ENCODE results near the gene MYO15B.
A peak's percentile ranks its signal among the peaks of the same experiment; 100 is the strongest.

Gene MYO15B

DNA sequence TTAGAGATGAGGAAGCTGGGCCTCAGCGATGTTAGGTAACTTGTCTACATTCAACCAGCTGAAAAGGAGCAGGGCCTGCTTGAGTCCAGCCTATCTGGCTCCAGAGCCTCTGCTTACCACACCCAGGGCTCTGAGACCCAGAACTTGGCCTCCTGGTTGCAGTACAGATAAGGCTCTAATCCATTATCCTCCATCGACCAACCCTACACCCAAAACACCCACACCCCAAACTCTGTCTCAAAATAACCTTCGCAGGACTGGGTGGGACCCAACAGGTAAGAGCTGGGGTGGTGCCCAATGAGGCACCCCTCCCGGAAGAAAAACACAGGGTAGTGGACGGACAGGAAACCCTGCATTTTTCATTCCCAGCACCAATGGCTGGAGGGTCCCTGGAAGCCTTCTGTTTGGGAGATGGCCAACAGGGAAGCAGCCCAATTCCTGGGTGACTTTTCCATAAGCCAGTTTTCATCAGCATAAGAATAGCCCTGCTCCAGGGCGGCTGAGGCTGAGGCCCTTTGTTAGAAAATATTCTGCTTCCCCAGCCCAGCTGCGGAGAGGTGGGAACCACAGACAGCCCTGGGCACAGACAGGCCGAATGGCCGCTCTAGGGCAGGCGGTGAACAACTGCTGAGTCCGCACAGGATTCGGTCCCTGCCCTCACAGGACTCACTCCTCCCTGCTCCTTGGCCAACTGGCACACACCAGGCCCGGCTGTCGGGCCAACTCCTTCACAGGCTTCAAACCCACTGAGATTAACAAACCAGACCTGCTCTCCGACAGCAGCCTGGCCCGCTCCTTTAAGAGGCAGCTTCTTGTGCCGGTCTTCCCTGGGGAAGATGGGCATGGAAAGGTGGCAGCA lies 55.4 kb downstream of the MYO15B start:
- TF ChIP-seq ZNF274 (IDR thresholded peaks at IDR 0.05; ENCODE audit: low read depth, low read length) = no peak
- H3K4me3 ChIP-seq (ENCODE audit: low read length) = no peak overlapping the region

DNA sequence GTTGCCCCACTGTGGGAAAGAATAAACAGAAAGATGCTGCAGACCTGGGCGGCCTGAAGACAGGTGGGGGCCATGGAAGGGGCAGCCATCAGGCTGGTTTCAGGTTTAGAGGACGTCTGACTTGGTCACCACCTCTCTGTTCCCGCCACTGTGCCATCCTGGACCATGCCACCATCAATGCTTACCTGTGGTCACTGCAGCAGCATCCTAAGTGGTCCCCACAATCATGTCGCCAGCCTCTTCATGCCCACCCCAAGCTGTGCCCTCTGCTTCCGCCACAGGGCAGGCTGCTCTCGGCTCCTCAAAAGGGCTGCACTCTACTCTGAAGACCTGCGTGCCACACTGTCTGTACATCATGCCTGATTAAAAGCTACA lies 56.0 kb downstream of the MYO15B start:
- TF ChIP-seq ZNF274 (IDR thresholded peaks at IDR 0.05; ENCODE audit: low read depth, low read length) = no peak
- no peak overlapping the region for H3K4me3 ChIP-seq (ENCODE audit: low read length)

- H3K4me3 ChIP-seq (ENCODE audit: low read length) = peak overlapping the region; percentile 2; the same call in 1 of the 2 replicates
These were observed 57.9 kb downstream of the MYO15B start for GRCh38 chr17:75645501-75645888.

DNA sequence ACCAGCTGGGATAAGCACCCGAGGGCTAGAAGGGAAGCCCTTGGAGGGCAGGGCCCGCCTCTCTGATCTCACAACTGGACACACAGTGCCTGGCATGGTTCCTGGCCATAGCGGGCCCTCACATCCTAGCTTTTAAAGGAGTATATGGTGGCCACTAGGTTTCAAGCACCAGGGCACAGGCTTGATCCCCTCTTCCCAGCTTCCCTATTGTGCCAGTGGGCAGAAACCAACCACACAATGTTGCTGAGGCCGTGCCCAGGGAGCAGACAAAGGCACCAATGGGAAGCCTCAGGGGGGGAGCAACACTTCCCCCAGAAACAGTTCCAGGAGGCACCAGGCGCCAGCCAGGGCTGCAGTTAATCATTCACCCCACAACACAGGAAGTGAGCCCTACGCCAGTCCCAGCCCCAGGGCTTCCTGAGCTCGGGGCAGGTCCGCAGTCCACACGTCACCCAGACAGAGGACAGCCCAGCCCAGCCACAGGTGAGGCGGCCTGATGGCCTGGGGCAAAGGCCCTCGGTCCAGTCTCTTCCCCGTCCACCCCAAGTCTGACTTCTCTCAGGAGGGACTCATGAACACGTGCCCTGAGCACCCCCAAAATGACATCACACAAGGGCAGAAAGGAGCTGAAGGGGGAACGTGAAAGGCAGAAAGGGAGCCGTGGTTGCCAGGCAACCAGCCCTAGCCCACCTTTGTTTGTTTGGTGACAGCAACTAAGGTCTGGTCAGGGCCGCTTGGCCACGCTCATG lies 58.5 kb downstream of the MYO15B start:
- no peak for TF ChIP-seq ZNF274 (IDR thresholded peaks at IDR 0.05; ENCODE audit: low read depth, low read length)
- H3K4me3 ChIP-seq (ENCODE audit: low read length) = peak overlapping the region; percentile 16; the same call in 1 of the 2 replicates

More at GRCh38 chr17:75645501-75645888, 57.9 kb downstream of the MYO15B start:
- TF ChIP-seq ZNF274 (IDR thresholded peaks at IDR 0.05; ENCODE audit: low read depth, low read length) = no peak

DNA sequence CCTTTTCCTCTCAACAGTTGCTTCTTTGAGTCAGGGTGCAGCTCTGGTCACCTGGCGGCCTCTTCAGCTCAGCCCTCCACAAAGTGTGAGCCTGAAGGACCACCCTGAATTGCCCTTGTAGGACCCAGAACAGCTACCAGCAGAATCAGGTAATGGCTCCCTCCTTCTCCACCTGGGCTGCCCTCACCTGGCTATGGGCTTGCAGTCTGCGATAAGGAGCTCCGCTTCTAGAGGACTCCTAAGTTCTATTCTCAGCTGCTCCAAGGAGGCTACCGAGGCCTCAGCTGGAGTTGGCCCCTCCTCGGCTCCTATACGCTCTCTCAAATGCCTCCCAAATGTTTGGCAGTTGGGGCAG lies 59.0 kb downstream of the MYO15B start:
- no peak for TF ChIP-seq ZNF274 (IDR thresholded peaks at IDR 0.05; ENCODE audit: low read depth, low read length)
- peak overlapping the region; percentile 16; the same call in 1 of the 2 replicates for H3K4me3 ChIP-seq (ENCODE audit: low read length)

- no peak for TF ChIP-seq ZNF274 (IDR thresholded peaks at IDR 0.05; ENCODE audit: low read depth, low read length)
- H3K4me3 ChIP-seq (ENCODE audit: low read length) = no peak overlapping the region
These were observed 59.5 kb downstream of the MYO15B start for GRCh38 chr17:75647061-75647460.

DNA sequence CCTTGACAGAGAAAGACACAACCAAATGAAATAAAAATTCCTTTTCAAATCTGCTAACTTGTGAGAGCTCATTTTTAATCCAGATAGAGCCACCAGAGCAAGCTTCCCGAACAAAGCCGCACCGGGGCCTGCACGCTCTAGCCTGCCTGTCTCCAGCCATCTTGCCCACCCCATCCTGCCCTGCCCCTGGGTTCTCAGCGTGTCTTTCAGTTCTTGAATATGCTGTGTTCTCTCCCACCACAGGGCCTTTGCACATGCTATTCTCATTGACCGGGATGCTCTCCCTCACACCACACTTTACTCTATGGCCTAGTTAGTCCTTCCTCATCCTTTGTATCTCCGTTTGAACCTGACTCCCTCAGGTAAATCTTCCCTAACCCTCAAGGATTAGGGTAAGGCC lies 60.3 kb downstream of the MYO15B start:
- no peak overlapping the region for H3K4me3 ChIP-seq (ENCODE audit: low read length)
- TF ChIP-seq ZNF274 (IDR thresholded peaks at IDR 0.05; ENCODE audit: low read depth, low read length) = no peak

GRCh38 chr17:75649687-75650086 lies 62.1 kb downstream of the MYO15B start:
- no peak for TF ChIP-seq ZNF274 (IDR thresholded peaks at IDR 0.05; ENCODE audit: low read depth, low read length)
- no peak overlapping the region for H3K4me3 ChIP-seq (ENCODE audit: low read length)

DNA sequence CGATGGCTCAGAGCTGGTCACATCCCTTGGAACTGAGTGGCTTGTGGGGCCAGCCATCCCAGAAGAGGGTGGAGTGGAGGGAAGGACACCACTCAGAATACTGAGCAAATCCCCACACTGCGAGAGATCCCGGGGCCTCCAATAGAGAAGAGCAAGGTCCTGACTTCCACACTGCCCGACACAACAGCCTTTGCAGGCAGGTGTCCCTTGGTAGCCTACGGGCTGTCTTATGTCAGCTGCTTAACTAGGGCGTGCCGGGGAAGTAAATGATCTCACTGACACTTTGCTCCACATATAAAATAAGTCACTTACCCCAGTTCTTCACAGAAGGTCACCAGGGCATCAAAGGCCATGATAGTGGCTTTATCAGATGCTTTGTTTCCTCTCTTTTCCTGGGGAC lies 63.3 kb downstream of the MYO15B start:
- no peak overlapping the region for H3K4me3 ChIP-seq (ENCODE audit: low read length)
- TF ChIP-seq ZNF274 (IDR thresholded peaks at IDR 0.05; ENCODE audit: low read depth, low read length) = no peak

DNA sequence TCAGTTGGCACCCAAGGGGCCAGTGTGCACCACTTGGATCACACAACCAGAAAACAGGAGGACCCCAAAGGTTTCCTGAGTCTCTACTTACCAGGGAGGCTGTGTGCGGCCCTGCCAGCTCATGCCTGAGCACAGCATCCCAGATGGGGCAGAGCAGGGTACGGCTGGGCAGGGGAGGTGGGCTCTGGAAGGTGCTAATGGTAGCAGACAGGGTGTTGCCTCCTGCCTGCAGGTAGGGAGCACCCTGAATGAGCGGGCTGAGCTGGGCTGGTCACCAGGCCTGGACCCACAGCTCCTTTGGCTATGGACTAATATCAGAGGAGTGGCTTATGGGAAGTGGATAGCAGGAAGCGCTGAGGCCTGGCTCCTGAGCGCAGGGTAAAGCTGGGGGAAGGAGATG lies 64.7 kb downstream of the MYO15B start:
- no peak for TF ChIP-seq ZNF274 (IDR thresholded peaks at IDR 0.05; ENCODE audit: low read depth, low read length)
- H3K4me3 ChIP-seq (ENCODE audit: low read length) = no peak overlapping the region

GRCh38 chr17:75652934-75653549 lies 65.4 kb downstream of the MYO15B start:
- TF ChIP-seq ZNF274 (IDR thresholded peaks at IDR 0.05; ENCODE audit: low read depth, low read length) = no peak
- no peak overlapping the region for H3K4me3 ChIP-seq (ENCODE audit: low read length)

DNA sequence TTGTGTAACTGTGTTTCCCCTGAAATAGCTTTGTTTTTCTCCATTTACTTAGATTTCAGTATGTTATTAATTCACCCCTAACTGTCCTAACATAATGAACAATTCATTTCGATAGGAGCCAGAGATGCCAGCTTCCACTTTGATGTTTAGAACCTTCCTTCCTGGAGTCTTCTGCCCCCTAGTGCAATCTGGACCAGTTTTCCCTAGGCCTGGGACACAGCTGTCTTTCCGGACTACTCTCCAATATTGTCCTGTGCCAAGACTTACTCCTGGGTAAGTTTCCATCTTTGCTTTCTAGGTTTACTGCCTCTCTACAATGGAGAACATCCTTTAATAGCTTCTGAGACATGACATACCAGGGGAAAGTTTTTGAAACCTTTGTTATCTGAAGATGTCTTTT lies 66.6 kb downstream of the MYO15B start:
- H3K4me3 ChIP-seq (ENCODE audit: low read length) = no peak overlapping the region
- no peak for TF ChIP-seq ZNF274 (IDR thresholded peaks at IDR 0.05; ENCODE audit: low read depth, low read length)

DNA sequence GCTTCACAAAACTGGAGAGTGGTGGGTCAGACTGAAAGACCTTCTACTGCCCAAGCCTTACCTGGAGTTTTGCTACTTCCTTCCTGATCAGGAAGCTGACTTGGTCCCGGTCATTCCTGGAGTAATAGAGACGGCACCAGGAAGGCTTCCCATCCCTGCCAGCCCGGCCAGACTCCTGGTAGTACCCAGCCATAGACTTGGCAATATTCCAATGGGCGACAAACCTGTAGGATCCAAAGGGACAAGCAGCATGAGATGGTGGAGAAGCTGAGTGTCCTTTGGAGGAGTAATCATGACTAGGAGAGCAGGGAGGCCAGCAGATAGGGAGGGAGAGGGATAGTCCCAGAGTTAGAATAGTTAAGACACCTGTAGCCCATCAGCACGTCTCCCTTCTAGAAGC lies 70.6 kb downstream of the MYO15B start:
- H3K4me3 ChIP-seq (ENCODE audit: low read length) = no peak overlapping the region
- no peak for TF ChIP-seq ZNF274 (IDR thresholded peaks at IDR 0.05; ENCODE audit: low read depth, low read length)

- no peak for TF ChIP-seq ZNF274 (IDR thresholded peaks at IDR 0.05; ENCODE audit: low read depth, low read length)
- no peak overlapping the region for H3K4me3 ChIP-seq (ENCODE audit: low read length)
These were observed 73.9 kb downstream of the MYO15B start for GRCh38 chr17:75661531-75661930.

DNA sequence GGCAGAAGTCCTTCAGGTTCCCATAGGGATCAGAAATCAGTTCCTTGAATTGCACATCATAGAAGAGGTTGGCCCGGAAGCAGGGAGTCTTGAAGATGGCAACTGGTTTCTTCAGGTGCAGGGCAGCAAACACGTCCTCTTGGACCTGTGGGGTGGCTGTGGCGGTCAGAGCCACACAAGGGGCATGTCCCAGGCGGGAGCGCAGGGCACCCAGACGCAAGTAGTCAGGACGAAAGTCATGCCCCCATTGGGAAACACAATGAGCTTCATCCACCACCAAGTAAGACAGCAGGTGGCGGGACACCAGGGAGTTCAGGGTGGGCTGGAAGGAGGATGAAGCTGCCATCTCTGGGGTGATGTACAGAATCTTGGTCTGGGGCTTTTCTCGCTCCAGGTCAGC lies 74.9 kb downstream of the MYO15B start:
- TF ChIP-seq ZNF274 (IDR thresholded peaks at IDR 0.05; ENCODE audit: low read depth, low read length) = no peak
- no peak overlapping the region for H3K4me3 ChIP-seq (ENCODE audit: low read length)

Data from GM08714 (cell line).